Thymus (tissue), 11 donors: ENCODE measurements around the gene MBNL2. TPM values are rescaled to one million over a fixed set of nuclear protein-coding genes. Genes with fewer than 3 reads are reported as not detected.

Experiments used
- DNase-seq, 9 donors: peaks; one replicate each; pipeline ENCODE4 v3.0.0-alpha.2; 2013; ENCODE audit warnings: low spot score in 9 of 9, low read depth in 6 of 9, missing footprints in 1 of 9
- H3K27ac ChIP-seq, 2 donors: one replicate each; pipeline ENCODE4 v1.5.1; 2013; ENCODE audit warnings: control low read depth in 1 of 2, low read depth in 1 of 2, low read length in 1 of 2, mild to moderate bottlenecking in 1 of 2, moderate library complexity in 1 of 2
- H3K27me3 ChIP-seq, 2 donors: one replicate each; pipeline ENCODE4 v1.5.1; 2013; ENCODE audit warnings: low read length in 1 of 2; ENCODE audit not compliant: control insufficient read depth in 2 of 2, insufficient read depth in 1 of 2
- H3K36me3 ChIP-seq, 2 donors: one replicate each; pipeline ENCODE4 v1.5.1; 2013; ENCODE audit warnings: low read length in 1 of 2, mild to moderate bottlenecking in 1 of 2, moderate library complexity in 1 of 2; ENCODE audit not compliant: control insufficient read depth in 2 of 2, insufficient read depth in 2 of 2
- H3K4me1 ChIP-seq, 2 donors: one replicate each; pipeline ENCODE4 v1.5.1; 2013; ENCODE audit warnings: low read length in 2 of 2; ENCODE audit not compliant: control insufficient read depth in 2 of 2, insufficient read depth in 2 of 2
- H3K4me3 ChIP-seq, 2 donors: one replicate each; pipeline ENCODE4 v1.5.1; 2013; ENCODE audit warnings: low read length in 2 of 2, control low read depth in 1 of 2, mild to moderate bottlenecking in 1 of 2
- H3K9me3 ChIP-seq, 2 donors: one replicate each; pipeline ENCODE4 v1.5.1; 2013; ENCODE audit warnings: low read length in 1 of 2, mild to moderate bottlenecking in 1 of 2; ENCODE audit not compliant: control insufficient read depth in 2 of 2, insufficient read depth in 1 of 2
- WGBS: extraction: QIAGEN DNeasy Blood & Tissue Kit; methylation state at CpG from one replicate; pipeline ENCODE4 v1.1.7; 2013; 5-methylcytosine and 5-hydroxymethylcytosine counted together
- polyA plus RNA-seq: library from polyadenylated mRNA; stranded (reverse); fragments of 200-250 nt; gene quantifications from one replicate; pipeline ENCODE4 v1.2.3, GENCODE V29; 2013
- total RNA-seq: library from RNA; stranded (reverse); fragments of 120-200 nt; gene quantifications from one replicate; pipeline ENCODE4 v1.2.4, GENCODE V29; 2013
- donor health status: healthy.

MBNL2 gene
- total and polyA plus RNA-seq, 2 donors: 22.7 to 27.1 TPM

DNA sequence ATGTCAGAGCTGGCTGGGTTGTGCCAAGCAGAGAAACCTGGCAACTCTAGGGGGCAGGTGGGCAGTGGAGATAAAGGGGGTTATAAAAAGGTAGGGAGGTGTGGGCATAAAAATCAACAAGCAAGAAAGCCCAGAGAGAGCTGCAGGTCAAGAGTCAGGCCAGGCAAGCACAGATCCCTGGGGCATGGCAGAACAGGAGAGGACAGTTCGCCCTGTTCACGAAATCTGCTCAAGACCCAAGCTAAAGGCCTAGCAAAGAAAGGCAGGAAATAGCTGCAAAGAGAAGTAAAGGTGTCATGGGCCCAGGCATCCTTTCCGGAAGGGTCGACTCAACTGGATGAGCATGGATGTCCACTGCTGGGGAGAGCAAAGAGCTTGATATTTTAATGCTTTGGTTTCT lies 3.4 kb downstream of the MBNL2 start:
- H3K4me3 ChIP-seq: peak overlapping the region; percentile 11 to 63
- DNase-seq: no peak
- H3K9me3 ChIP-seq: no peaks in the 10 kb centered on the region
- no peaks in the 10 kb centered on the region for H3K27me3 ChIP-seq
- WGBS: 65% methylated on average over 4 of the region's 4 CpGs
- H3K27ac ChIP-seq: peak overlapping the region; percentile 34 to 78
- H3K4me1 ChIP-seq: peaks cover 22 to 42% of the 10 kb centered on the region in 2 donors
- no peaks in the 10 kb centered on the region for H3K36me3 ChIP-seq

DNA sequence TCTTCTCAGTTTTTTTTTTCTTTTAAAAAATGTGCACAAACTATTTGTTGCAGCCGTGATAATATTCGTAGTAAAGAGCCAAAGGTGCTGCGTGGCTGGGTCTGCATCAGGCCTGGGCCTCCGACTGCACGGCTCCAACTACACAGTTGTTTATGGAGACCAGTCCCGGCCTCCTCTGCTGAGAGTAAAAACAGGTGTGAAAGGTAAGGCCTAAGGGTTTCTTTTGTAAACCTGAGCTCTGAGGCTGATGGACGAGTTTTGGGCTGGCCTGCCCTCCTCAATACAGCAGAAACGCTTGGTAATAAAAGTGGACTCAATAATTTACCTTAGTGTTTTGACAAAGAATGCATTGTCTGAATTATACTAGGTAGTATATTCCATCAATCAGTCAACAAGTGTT lies 3.9 kb downstream of the MBNL2 start:
- Histone ChIP-seq H3K4me3 (no peak overlapping the region), H3K27ac (peak overlapping the region in 1 of 2 donors; percentile 34), H3K27me3 (no peaks in the 10 kb centered on the region), H3K4me1 (peaks cover 22 to 42% of the 10 kb centered on the region in 2 donors), H3K36me3 (no peaks in the 10 kb centered on the region), H3K9me3 (no peaks in the 10 kb centered on the region)
- WGBS: 82% methylated on average over 8 of the region's 8 CpGs
- no peak for DNase-seq

DNA sequence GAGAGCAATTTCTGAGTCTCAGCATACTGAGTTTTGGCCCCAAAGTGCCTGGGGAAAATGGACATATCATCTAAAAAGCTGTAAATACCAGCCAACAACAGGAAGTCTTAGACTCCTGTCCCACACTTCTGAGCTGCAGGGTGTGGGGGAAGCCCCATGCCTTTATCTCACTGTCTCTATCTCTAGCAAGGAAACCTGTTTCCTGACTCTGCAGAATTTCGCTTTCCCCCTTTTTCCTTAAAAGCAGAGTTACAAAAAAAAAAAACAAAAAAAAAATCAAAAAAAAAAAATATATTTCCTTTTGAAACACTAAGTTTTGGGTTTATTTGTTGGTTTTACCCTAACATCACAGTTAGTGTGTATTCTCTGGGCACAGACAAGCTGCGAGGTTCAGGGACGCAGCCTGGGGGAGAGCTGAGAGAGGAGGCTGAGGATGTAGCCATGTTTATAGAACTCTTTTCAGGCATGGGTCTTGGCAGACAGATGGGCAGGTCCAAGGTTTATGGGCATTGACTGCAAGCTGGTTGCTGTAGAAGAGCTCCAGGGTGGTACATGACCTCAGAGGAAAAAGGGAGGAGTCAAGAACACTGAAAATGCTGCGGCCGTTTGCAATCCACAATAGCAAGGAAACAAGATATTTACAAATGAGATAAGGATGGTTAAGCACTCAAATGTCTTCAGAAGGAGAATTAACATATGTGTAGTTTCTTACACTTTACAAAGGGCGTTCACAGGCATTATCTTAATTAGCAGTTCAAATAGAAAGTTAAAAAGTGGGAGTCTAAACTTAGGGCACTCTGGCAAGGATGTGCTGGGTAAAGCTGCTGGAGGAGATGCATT lies 4.9 kb downstream of the MBNL2 start:
- WGBS: 9% methylated on average over 6 of the region's 6 CpGs
- DNase-seq: peak in 5 of 9 donors; percentile 37 to 76 (median 55)
- peaks cover 0 to 7% of the 10 kb centered on the region in 2 donors for H3K36me3 ChIP-seq
- H3K4me1 ChIP-seq: peaks cover 22 to 39% of the 10 kb centered on the region in 2 donors
- H3K27ac ChIP-seq: peak overlapping the region in 1 of 2 donors; percentile 48
- H3K4me3 ChIP-seq: peak overlapping the region; percentile 9 to 18
- no peaks in the 10 kb centered on the region for H3K27me3 ChIP-seq
- H3K9me3 ChIP-seq: no peaks in the 10 kb centered on the region

DNA sequence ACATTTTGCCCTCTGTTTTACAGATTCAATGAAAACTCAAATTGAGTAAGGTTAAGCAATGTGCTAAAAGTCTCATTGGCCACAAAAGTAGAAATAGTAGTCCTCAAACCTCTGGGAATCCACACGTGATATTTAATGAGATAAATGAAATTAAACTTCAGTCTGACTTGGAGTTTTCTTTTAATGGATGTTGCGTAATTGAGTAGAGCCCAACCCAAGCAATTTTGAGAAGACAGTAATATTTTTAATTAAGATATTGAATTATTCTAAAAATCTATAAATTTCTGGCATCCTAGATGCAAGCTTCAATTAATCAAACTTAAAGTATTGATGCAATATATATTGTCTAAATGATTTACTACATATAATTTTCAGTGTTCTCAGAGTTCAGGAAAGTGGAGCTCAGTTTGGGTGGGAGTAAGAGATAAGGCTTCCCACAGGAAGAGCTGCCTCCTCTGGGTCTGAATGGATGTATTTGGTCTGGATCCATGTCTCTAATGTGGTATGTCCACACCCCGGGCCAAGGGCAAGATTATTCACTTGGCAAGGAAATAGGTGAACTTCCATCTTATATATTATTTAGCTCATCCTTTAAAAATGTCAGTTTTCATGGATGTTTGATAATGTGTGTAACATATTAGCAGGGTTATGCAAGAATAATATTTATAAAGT lies 6.9 kb downstream of the MBNL2 start:
- H3K36me3 ChIP-seq: peaks cover 0 to 7% of the 10 kb centered on the region in 2 donors
- H3K4me3 ChIP-seq: no peak overlapping the region
- 89% methylated on average over 3 of the region's 3 CpGs for WGBS
- no peak for DNase-seq
- H3K27me3 ChIP-seq: no peaks in the 10 kb centered on the region
- peaks cover 22 to 40% of the 10 kb centered on the region in 2 donors for H3K4me1 ChIP-seq
- H3K27ac ChIP-seq: no peak overlapping the region
- no peaks in the 10 kb centered on the region for H3K9me3 ChIP-seq

DNA sequence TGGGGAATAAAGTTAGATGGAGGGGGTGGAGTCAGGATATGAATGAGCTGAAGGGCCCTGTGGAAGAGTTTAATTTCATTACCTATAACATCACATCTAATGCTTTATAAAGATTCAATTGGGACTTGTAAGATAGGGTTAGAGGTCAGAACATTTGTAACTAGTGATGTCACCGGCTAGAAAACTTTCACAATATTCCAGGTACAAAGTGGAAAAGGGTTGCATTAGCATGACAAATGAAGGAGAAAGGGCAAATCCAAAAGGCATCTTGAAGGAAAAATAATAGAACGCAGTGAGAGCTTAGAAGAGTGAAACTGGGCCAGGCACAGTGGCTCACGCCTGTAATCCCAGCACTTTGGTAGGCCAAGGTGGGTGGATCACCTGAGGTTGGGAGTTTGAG lies 7.6 kb downstream of the MBNL2 start:
- Histone ChIP-seq H3K27ac (no peak overlapping the region), H3K27me3 (no peaks in the 10 kb centered on the region), H3K4me3 (no peak overlapping the region), H3K36me3 (peaks cover 0 to 7% of the 10 kb centered on the region in 2 donors), H3K4me1 (peaks cover 22 to 36% of the 10 kb centered on the region in 2 donors), H3K9me3 (no peaks in the 10 kb centered on the region)
- over 99% methylated on average over 3 of the region's 3 CpGs for WGBS
- no peak for DNase-seq

DNA sequence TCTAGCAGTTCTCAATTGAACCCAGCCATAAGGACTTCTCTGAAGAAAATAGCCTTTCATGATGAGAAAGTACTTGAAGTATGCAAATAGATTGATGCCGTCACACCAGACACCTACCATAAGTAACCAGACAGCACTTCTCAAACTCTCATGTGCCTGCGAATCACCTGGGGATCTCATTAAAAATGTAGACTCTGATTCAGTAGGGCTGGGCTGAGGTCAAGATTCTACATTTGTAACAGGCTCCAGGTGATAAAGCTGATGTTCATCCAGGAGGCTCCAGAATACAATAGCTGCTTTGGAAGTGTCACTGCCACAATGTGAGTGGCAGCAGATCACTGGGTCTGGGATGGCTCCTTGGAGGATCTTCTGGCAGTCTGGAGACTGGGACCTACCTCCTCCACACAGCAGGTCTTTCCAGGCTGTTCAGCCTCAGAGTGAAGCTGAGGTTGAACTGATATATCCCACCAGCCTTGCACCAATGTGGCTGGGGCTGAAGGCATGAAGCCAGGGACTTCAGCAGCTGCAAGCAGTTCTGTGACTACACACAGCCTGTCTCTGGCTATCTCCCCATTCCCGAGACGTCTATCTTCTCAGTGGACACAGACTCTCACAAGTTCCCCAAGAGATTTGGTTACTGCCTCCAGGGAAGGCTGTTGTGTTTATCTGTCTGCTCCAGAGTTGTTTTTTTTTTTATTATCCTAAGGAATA lies 9.1 kb downstream of the MBNL2 start:
- 97% methylated on average over 4 of the region's 4 CpGs for WGBS
- peaks cover 8 to 22% of the 10 kb centered on the region in 2 donors for H3K4me1 ChIP-seq
- H3K4me3 ChIP-seq: no peak overlapping the region
- DNase-seq: no peak
- no peaks in the 10 kb centered on the region for H3K9me3 ChIP-seq
- H3K27ac ChIP-seq: no peak overlapping the region
- H3K27me3 ChIP-seq: no peaks in the 10 kb centered on the region
- H3K36me3 ChIP-seq: peaks cover 0 to 7% of the 10 kb centered on the region in 2 donors

DNA sequence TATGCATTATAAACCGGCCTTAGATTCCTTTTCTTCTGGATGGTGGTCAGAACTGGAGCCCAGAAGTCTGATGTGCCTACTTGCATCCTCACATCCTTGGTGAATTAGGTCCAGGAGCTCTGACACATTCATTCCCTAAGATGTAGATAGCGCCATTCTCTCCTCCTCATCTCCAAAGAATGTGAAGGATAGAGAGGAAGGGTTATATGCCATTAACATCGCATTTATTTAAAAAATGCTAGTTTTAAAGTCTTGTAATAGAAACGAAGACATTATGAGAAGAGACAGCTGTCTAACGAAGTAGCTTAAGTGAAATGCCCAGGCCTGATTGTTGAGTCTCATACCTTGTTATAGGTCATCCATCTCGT lies 9.7 kb downstream of the MBNL2 start:
- Histone ChIP-seq H3K27me3 (no peaks in the 10 kb centered on the region), H3K9me3 (no peaks in the 10 kb centered on the region), H3K36me3 (peaks cover 0 to 7% of the 10 kb centered on the region in 2 donors), H3K4me3 (no peak overlapping the region), H3K4me1 (peaks cover 8 to 19% of the 10 kb centered on the region in 2 donors), H3K27ac (no peak overlapping the region)
- 95% methylated on average over 6 of the region's 6 CpGs for WGBS
- no peak for DNase-seq

DNA sequence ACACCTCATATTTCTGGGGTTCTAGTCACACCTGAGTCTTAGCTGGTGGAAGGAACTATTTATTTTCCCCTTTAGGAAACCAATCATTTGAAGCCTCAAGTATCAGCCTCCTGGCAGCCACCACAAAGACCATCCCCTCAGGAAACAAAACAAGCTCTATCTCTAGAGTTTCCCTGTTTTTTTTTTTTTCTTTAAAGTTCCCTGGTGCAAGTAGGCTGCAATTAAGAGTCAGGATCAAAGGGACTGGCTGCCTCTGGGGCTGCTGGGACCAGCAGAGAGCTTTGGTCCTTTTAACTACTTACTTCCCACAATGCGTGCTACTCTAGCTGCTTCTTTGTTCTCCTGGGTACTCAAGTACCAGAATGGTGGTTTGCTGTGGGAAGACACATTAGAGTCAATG lies 11.4 kb downstream of the MBNL2 start:
- H3K9me3 ChIP-seq: no peaks in the 10 kb centered on the region
- WGBS: 85% methylated on average over 1 of the region's 1 CpG
- peaks cover 0 to 7% of the 10 kb centered on the region in 2 donors for H3K36me3 ChIP-seq
- no peaks in the 10 kb centered on the region for H3K27me3 ChIP-seq
- H3K4me1 ChIP-seq: peaks cover 0 to 6% of the 10 kb centered on the region in 2 donors
- no peak for DNase-seq
- no peak overlapping the region for H3K4me3 ChIP-seq
- H3K27ac ChIP-seq: no peak overlapping the region

DNA sequence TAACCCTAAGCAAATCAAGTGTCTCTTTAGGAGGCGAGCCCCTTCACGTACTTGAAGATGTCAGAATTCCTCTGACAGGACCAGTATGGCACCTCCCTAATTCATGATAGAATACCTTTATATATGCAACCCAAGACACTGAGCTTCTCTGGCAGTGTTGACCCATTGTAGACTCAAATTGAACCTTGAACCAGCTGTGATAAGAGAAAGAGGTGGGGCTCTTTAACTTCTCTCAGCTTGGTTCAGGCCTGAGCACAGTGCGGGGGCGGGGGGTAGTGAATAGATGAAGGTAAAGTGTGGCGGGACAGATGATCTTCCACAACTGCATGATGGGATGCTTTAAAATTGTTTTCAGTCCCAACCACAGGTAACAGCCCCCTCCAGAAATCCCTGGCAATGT lies 12.1 kb downstream of the MBNL2 start:
- no peaks in the 10 kb centered on the region for H3K9me3 ChIP-seq
- H3K4me3 ChIP-seq: no peak overlapping the region
- H3K36me3 ChIP-seq: peaks cover 0 to 7% of the 10 kb centered on the region in 2 donors
- no peak overlapping the region for H3K27ac ChIP-seq
- DNase-seq: no peak
- peaks cover 0 to 6% of the 10 kb centered on the region in 2 donors for H3K4me1 ChIP-seq
- 99% methylated on average over 5 of the region's 5 CpGs for WGBS
- no peaks in the 10 kb centered on the region for H3K27me3 ChIP-seq
